ENCODE data around the gene RUVBL2.

GRCh38 chr19:49014870-49015255 lies 21.2 kb downstream of the RUVBL2 start:
- TF ChIP-seq CTCF (conservative IDR thresholded peaks at IDR 0.05) (no peak), ZFX (IDR thresholded peaks at IDR 0.05) (no peak)

Measured in C4-2B (cell line).